ENCODE data around the gene C11orf98. TPM values are rescaled to one million over a fixed set of nuclear protein-coding genes. Genes with fewer than 3 reads are reported as not detected.
A peak's percentile ranks its signal among the peaks of the same experiment; 100 is the strongest.

The C11orf98 gene
- total RNA-seq, 2 experiments from 2014 or later = 105 to 148 TPM

DNA sequence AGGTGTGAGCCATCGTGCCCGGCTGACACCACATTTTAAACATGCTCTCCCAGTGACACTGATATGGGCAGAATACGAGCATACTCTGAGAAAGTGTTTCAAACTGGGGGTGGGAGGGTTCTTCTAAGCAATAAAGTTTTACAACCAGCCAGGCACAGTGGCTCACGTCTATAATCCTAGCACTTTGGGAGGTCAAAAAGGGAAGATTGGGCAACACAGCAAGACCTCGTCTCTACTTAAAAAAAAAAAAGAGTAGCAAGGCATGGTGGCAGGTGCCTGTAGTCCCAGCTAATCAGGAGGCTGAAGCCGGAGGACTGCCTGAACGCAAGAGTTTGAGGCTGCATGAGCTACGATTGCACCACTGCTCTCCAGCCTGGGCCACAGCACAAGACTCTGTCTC lies 20.8 kb downstream of the C11orf98 start:
- BruUV-seq (replicated peaks) = no TSS peak
- H3K79me2 ChIP-seq (ENCODE audit: insufficient read depth, low read depth, low read length) = peaks cover 60% of the 10 kb centered on the region
- intact Hi-C loops (cut with micrococcal nuclease; ENCODE audit: unreplicated experiment) = no loop called here
- TF ChIP-seq EZH2phosphoT487 (IDR thresholded peaks at IDR 0.05; ENCODE audit: borderline replicate concordance, low read depth, low read length) = no peak
- TF ChIP-seq, protein P1, sequence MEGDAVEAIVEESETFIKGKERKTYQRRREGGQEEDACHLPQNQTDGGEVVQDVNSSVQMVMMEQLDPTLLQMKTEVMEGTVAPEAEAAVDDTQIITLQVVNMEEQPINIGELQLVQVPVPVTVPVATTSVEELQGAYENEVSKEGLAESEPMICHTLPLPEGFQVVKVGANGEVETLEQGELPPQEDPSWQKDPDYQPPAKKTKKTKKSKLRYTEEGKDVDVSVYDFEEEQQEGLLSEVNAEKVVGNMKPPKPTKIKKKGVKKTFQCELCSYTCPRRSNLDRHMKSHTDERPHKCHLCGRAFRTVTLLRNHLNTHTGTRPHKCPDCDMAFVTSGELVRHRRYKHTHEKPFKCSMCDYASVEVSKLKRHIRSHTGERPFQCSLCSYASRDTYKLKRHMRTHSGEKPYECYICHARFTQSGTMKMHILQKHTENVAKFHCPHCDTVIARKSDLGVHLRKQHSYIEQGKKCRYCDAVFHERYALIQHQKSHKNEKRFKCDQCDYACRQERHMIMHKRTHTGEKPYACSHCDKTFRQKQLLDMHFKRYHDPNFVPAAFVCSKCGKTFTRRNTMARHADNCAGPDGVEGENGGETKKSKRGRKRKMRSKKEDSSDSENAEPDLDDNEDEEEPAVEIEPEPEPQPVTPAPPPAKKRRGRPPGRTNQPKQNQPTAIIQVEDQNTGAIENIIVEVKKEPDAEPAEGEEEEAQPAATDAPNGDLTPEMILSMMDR (conservative IDR thresholded peaks at IDR 0.05; ENCODE audit: low read length) = no peak
- H3K4me3 ChIP-seq (ENCODE audit: low read depth, low read length, poor library complexity, severe bottlenecking) = no peak overlapping the region
- H4K20me1 ChIP-seq (ENCODE audit: insufficient read depth, low read length) = no peaks in the 10 kb centered on the region
- peaks cover 14% of the 10 kb centered on the region for H3K4me1 ChIP-seq (ENCODE audit: insufficient read depth, low read length, poor library complexity, severe bottlenecking)
- H3K36me3 ChIP-seq (ENCODE audit: insufficient read depth, low read length) = peaks cover 68% of the 10 kb centered on the region
- H3K27ac ChIP-seq (ENCODE audit: low read depth, low read length, poor library complexity, severe bottlenecking) = no peak overlapping the region
- H3K9me2 ChIP-seq (ENCODE audit: insufficient read depth, low read length) = no peaks in the 10 kb centered on the region
- H3K9me3 ChIP-seq (ENCODE audit: low read length) = no peaks in the 10 kb centered on the region
- DNase-seq (ENCODE audit: low spot score) = no peak
- H3K4me2 ChIP-seq (ENCODE audit: low read length) = no peak overlapping the region
- ChIA-PET POLR2A (interaction anchor here (1.3 kb wide), 1 partner anchor 37 kb away, joined by 3 read pairs; no protein-coding TSS in a partner anchor), CTCF (ENCODE audit: unreplicated experiment) (no interaction called here)
- H2AFZ ChIP-seq (ENCODE audit: low read length) = no peak overlapping the region

DNA sequence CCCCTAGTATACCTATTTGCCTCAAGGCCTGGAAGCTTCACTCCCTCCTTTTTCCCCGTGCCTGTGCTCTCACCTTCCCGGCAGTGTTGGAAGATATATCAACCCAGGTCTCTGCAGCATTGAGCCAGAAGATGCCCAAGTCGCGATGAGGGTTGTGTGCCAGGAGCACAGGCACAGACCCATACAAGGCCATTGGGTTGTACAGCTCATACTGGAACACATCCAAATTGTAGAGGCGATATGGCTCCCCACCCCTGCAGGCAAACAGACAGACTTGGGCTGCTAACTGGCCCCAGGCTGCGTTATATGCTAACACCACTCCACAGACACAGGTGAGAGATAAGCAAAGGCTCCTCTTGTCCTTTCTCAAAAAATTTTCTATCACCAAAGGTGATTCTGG lies 32.5 kb downstream of the C11orf98 start:
- ChIA-PET CTCF (ENCODE audit: unreplicated experiment) (no interaction called here), POLR2A (no interaction called here)
- Histone ChIP-seq H3K27ac (ENCODE audit: low read depth, low read length, poor library complexity, severe bottlenecking) (no peak overlapping the region), H2AFZ (ENCODE audit: low read length) (no peak overlapping the region), H3K4me2 (ENCODE audit: low read length) (no peak overlapping the region), H3K4me3 (ENCODE audit: low read depth, low read length, poor library complexity, severe bottlenecking) (no peak overlapping the region), H3K79me2 (ENCODE audit: insufficient read depth, low read depth, low read length) (0 out of 2 replicates have a peak, but pooled peaks cover 8% of the 10 kb centered on the region), H3K9me3 (ENCODE audit: low read length) (no peaks in the 10 kb centered on the region), H3K36me3 (ENCODE audit: insufficient read depth, low read length) (peaks cover 98% of the 10 kb centered on the region), H3K9me2 (ENCODE audit: insufficient read depth, low read length) (no peaks in the 10 kb centered on the region), H3K4me1 (ENCODE audit: insufficient read depth, low read length, poor library complexity, severe bottlenecking) (no peaks in the 10 kb centered on the region), H4K20me1 (ENCODE audit: insufficient read depth, low read length) (no peaks in the 10 kb centered on the region)
- no peak for DNase-seq (ENCODE audit: low spot score)
- TF ChIP-seq, protein P1 (conservative IDR thresholded peaks at IDR 0.05; ENCODE audit: low read length) = no peak
- no peak for TF ChIP-seq EZH2phosphoT487 (IDR thresholded peaks at IDR 0.05; ENCODE audit: borderline replicate concordance, low read depth, low read length)
- intact Hi-C loops (cut with micrococcal nuclease; ENCODE audit: unreplicated experiment) = no loop called here
- no TSS peak for BruUV-seq (replicated peaks)

DNA sequence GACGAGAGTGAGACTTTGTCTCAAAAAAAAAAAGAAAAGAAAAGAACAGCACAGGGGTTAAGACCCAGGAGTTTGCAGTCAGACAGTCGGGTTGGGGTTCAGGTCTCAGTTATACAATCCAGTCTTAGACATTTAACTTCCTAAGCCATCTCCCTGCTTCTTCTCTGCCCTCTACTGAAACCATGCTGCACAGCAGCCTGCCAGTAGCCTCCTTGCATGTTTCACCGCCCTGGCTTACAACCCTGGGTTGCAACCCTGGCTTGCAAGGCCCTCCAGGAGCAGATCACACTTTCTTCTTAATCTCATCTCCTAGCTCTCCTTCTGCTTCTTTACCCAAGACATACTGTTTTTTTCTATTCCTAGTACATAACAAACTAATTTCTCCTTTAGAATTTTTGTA lies 37.3 kb downstream of the C11orf98 start:
- DNase-seq (ENCODE audit: low spot score) = no peak
- BruUV-seq (replicated peaks) = no TSS peak
- Histone ChIP-seq H3K4me3 (ENCODE audit: low read depth, low read length, poor library complexity, severe bottlenecking) (no peak overlapping the region), H3K79me2 (ENCODE audit: insufficient read depth, low read depth, low read length) (no peaks in the 10 kb centered on the region), H4K20me1 (ENCODE audit: insufficient read depth, low read length) (no peaks in the 10 kb centered on the region), H3K36me3 (ENCODE audit: insufficient read depth, low read length) (peaks cover 80% of the 10 kb centered on the region), H3K9me2 (ENCODE audit: insufficient read depth, low read length) (no peaks in the 10 kb centered on the region), H3K4me2 (ENCODE audit: low read length) (no peak overlapping the region), H3K9me3 (ENCODE audit: low read length) (no peaks in the 10 kb centered on the region), H3K27ac (ENCODE audit: low read depth, low read length, poor library complexity, severe bottlenecking) (no peak overlapping the region), H3K4me1 (ENCODE audit: insufficient read depth, low read length, poor library complexity, severe bottlenecking) (no peaks in the 10 kb centered on the region), H2AFZ (ENCODE audit: low read length) (no peak overlapping the region)
- intact Hi-C loops (cut with micrococcal nuclease; ENCODE audit: unreplicated experiment) = no loop called here
- ChIA-PET POLR2A (interaction anchor here (0.6 to 1.1 kb wide), 2 partner anchors 19 to 122 kb away, joined by 3 to 4 read pairs; partner anchors contain the start of gene GANAB), CTCF (ENCODE audit: unreplicated experiment) (no interaction called here)
- TF ChIP-seq, protein P1 (conservative IDR thresholded peaks at IDR 0.05; ENCODE audit: low read length) = peak; percentile 23; the same call in 1 of the 2 replicates
- TF ChIP-seq EZH2phosphoT487 (IDR thresholded peaks at IDR 0.05; ENCODE audit: borderline replicate concordance, low read depth, low read length) = no peak

All from OCI-LY7 (cell line).